Mesothelial cell of epicardium (in vitro differentiated cells): ENCODE data around the gene SERINC5. TPM values are rescaled to one million over a fixed set of nuclear protein-coding genes. Genes with fewer than 3 reads are reported as not detected.
"Not testable (repeated sequence)": the region's sequence is repeated elsewhere in the genome, so short reads cannot be mapped to it uniquely, and the experiment has no call there.

ENCODE experiments used
- DNase-seq, 2 experiments: peaks; one replicate each; pipeline ENCODE4 v3.0.0; 2021; ENCODE audit warnings: low spot score in 2 of 2; ENCODE audit not compliant: unreplicated experiment in 2 of 2
- H3K27ac Mint-ChIP-seq: 2 replicates; pipeline ENCODE4 v1.8.0; 2021; ENCODE audit warnings: mixed read lengths
- H3K27me3 Mint-ChIP-seq: 2 replicates; pipeline ENCODE4 v1.8.0; 2021; ENCODE audit warnings: low read depth, mixed read lengths
- H3K36me3 Mint-ChIP-seq: 2 replicates; pipeline ENCODE4 v1.8.0; 2021; ENCODE audit warnings: mixed read lengths
- H3K4me1 Mint-ChIP-seq: 2 replicates; pipeline ENCODE4 v1.8.0; 2021; ENCODE audit warnings: mixed read lengths
- H3K4me3 Mint-ChIP-seq: 2 replicates; pipeline ENCODE4 v1.8.0; 2021; ENCODE audit warnings: mild to moderate bottlenecking, moderate library complexity, mixed read lengths
- H3K9me3 Mint-ChIP-seq: 2 replicates; pipeline ENCODE4 v1.8.0; 2021; ENCODE audit warnings: mixed read lengths
- CTCF ChIP-seq: fragments of 200-600 bp; sonication (generic); IDR thresholded peaks from one replicate; pipeline ENCODE4 v1.5.0; 2021; ENCODE audit warnings: antibody characterized with exemption; ENCODE audit not compliant: unreplicated experiment
- total RNA-seq: library from RNA; stranded (reverse); gene quantifications from 3 replicates; pipeline ENCODE4 v1.2.1, GENCODE V29; 2021

Gene SERINC5
- total RNA-seq, 1 donor from 2014 or later = 89.5 TPM

DNA sequence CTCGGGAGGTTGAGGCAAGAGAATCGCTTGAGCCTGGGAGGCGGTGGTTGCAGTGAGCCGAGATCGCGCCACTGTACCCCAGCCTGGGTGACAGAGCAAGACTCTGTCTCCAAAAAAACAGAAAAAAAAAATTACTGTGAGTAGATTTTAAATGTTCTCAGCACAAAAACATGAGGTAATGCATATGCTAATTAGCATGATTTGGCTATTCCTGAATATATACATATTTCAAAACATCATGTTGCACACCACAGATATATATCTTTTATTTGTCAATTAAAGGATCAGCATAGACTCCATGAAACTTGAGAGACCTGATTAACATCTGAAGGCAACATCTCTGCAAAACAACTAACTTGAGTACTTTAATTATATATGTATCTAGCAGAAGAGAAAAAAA, 117.4 kb downstream of the SERINC5 start:
- Mint-ChIP-seq H3K27me3 (no peaks in the 10 kb centered on the region), H3K36me3 (peaks cover 15% of the 10 kb centered on the region), H3K4me3 (no peak overlapping the region), H3K27ac (no peak overlapping the region), H3K4me1 (peaks cover 38% of the 10 kb centered on the region), H3K9me3 (no peaks in the 10 kb centered on the region)
- no peak for TF ChIP-seq CTCF
- DNase-seq = no peak

- DNase-seq, H3K9me3 Mint-ChIP-seq, H3K36me3 Mint-ChIP-seq, H3K27me3 Mint-ChIP-seq, H3K4me3 Mint-ChIP-seq: not testable (repeated sequence)
- H3K27ac Mint-ChIP-seq = peak overlapping the region; percentile 41
- H3K4me1 Mint-ChIP-seq = peaks cover 24% of the 10 kb centered on the region
These were observed 119.0 kb downstream of the SERINC5 start for GRCh38 chr5:80136798-80137197.

DNA sequence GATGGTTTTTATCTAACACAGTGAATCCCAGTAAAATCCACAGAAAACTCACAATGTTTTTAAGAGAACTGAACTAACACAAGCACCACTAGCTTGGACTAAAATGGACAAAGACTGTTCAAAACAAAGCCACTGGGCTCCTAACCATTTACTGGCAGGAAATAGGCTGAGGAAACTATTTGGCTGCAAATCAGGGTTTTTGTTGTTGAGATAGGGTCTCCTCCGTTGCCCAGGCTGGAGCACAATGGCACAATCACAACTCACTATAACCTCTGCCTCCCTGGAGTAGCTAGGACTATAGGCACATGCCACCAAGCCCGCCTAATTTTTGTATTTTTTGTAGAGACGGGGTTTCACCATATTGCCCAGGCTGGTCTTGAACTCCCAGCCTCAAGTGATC, 121.0 kb downstream of the SERINC5 start:
- TF ChIP-seq CTCF = no peak
- no peaks in the 10 kb centered on the region for H3K27me3 Mint-ChIP-seq
- no peak for DNase-seq
- H3K36me3 Mint-ChIP-seq = peaks cover 13% of the 10 kb centered on the region
- peaks cover 9% of the 10 kb centered on the region for H3K4me1 Mint-ChIP-seq
- H3K4me3 Mint-ChIP-seq = no peak overlapping the region
- H3K27ac Mint-ChIP-seq = peak overlapping the region; percentile 9
- peaks cover 24% of the 10 kb centered on the region for H3K9me3 Mint-ChIP-seq

DNA sequence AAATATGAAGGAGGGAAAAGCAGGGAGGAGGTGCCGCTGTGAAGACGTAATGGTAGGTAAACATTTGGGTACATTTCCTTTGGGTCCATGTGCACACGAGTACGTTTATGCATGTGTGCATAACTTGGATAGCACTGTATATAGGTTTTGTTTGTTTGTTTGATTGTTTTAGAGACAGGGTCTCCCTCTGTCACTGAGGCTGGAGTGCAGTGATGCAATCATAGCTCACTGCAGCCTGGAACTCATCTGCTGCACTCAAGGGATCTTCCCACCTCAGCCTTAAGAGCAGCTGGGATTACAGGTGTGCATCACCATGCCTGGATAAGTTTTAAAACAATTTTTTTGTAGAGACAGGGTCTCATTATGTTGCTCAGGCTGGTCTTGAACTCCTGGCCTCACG, 126.7 kb downstream of the SERINC5 start:
- peaks cover 39% of the 10 kb centered on the region for H3K9me3 Mint-ChIP-seq
- no peak overlapping the region for H3K27ac Mint-ChIP-seq
- H3K4me1 Mint-ChIP-seq = peaks cover 25% of the 10 kb centered on the region

DNA sequence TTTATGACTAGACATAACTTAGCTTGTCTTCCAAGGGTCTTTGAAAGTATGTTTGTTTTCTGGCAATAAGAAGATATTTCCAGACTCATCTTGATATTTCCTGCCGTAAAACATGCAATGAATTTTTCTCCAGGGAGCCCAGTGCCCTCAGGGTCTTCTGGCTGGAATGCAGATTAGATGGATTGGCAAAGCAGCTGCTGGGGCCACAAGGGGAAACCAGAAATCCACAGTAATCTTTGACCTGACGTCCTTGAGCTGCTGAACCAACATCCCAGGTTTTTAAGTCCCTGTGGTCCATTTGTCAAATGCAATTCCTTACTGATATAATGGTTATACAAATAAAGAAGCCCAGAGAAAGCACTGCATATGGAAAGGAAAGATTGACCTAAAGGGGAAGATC, 127.7 kb downstream of the SERINC5 start:
- DNase-seq = peak in 1 of 2 experiments; percentile 58
- Mint-ChIP-seq H3K4me3 (peak overlapping the region; percentile 0), H3K27ac (peak overlapping the region; percentile 93), H3K27me3 (no peaks in the 10 kb centered on the region), H3K4me1 (peaks cover 25% of the 10 kb centered on the region), H3K9me3 (peaks cover 39% of the 10 kb centered on the region), H3K36me3 (peaks cover 18% of the 10 kb centered on the region)
- no peak for TF ChIP-seq CTCF

More for the DNA sequence above, 126.7 kb downstream of the SERINC5 start:
- Mint-ChIP-seq H3K36me3 (peaks cover 18% of the 10 kb centered on the region), H3K4me3 (no peak overlapping the region), H3K27me3 (no peaks in the 10 kb centered on the region)
- TF ChIP-seq CTCF = no peak
- no peak for DNase-seq

- no peak for DNase-seq
- Mint-ChIP-seq H3K27me3 (no peaks in the 10 kb centered on the region), H3K9me3 (peaks cover 34% of the 10 kb centered on the region), H3K27ac (no peak overlapping the region), H3K36me3 (peaks cover 18% of the 10 kb centered on the region), H3K4me3 (no peak overlapping the region), H3K4me1 (peaks cover 25% of the 10 kb centered on the region)
- TF ChIP-seq CTCF = no peak
These were observed 128.7 kb downstream of the SERINC5 start for GRCh38 chr5:80127116-80127552.
